Measurements from ENCODE around the gene STUB1.

DNA sequence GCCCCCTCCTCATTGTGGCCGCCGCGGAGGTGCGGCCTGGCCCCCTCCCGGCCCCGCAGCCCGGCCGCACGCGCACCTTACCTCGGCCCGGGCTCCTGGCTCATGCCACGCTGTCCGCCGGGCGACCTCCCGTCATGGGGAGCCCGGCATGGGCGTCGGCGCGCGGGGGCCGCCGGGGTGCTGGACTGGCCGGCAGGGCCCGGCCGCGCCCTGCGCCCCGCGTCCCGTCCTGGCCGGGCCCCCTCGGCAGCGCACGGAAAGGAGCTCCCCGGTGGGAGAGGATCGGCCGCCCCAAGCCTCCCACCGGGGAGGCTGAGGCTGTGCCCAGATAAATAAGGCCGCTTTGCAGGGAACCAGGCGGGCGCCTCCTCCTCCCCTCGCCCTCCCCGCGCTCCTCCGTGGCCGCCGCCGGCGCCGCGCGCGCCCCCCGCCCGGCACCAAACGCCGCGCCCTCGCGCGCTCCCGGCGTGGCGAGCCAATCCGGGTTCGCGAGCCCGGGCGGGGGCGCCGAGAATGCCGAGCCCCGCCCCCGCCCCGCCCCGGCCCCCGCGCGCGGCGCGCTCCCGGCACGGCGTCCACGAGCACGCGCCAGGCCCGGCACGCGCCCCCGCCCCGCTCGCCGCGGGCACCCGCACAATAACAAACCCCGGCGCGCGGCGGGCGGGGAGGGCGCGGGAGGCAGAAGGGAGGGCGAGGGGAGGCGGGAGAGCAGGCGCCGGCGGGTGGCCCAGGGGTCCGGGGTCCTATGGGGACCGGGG lies 25.4 kb downstream of the STUB1 start, which contains the start of gene FBXL16:
- TF ChIP-seq, protein P1, sequence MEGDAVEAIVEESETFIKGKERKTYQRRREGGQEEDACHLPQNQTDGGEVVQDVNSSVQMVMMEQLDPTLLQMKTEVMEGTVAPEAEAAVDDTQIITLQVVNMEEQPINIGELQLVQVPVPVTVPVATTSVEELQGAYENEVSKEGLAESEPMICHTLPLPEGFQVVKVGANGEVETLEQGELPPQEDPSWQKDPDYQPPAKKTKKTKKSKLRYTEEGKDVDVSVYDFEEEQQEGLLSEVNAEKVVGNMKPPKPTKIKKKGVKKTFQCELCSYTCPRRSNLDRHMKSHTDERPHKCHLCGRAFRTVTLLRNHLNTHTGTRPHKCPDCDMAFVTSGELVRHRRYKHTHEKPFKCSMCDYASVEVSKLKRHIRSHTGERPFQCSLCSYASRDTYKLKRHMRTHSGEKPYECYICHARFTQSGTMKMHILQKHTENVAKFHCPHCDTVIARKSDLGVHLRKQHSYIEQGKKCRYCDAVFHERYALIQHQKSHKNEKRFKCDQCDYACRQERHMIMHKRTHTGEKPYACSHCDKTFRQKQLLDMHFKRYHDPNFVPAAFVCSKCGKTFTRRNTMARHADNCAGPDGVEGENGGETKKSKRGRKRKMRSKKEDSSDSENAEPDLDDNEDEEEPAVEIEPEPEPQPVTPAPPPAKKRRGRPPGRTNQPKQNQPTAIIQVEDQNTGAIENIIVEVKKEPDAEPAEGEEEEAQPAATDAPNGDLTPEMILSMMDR (IDR thresholded peaks at IDR 0.05) = no peak
- TF ChIP-seq EP300 (IDR thresholded peaks at IDR 0.05) (no peak), POLR2A (IDR thresholded peaks at IDR 0.05) (no peak)

Data from tibial nerve (tissue), 4 donors.